ENCODE results near the gene DYNLT2. TPM values are rescaled to one million over a fixed set of nuclear protein-coding genes. Genes with fewer than 3 reads are reported as not detected.

Gene DYNLT2
- total RNA-seq, 1 donor from 2014 or later: 0.62 TPM

DNA sequence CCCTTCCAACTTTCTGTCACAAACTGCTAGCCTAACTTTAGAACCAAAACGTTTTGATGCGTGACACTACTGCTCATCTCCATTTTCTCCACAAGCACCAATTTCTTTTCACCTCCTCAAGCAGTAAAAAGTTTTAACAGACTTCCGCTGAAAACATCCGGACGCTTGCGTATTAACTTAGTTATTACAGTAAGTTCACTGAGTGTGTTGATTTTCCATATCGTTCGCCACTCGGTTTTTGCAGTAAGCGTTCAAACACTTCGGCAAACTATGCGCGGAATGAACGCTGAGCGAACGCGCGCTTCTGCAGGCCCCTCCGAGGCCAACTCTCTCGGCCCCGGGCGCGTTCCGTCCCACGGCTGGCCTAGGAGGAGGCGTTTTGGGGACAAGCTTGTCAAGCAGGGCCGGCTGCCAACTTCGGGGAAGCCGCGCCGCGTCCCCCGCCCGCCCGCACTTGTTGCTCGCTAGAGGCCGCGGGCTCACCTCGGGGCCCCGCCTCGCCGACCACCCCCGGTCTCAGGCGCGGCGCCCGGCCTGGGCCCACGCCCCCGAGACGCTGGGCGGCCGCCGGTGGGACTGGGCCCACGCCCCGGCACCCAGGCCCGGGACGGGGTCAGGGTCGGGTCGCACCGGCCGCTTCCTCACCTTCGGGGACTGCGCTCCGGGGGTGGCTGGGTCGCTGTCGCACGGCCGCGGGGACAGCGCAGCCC, 28.0 kb downstream of the DYNLT2 start:
- TF ChIP-seq, protein P1, sequence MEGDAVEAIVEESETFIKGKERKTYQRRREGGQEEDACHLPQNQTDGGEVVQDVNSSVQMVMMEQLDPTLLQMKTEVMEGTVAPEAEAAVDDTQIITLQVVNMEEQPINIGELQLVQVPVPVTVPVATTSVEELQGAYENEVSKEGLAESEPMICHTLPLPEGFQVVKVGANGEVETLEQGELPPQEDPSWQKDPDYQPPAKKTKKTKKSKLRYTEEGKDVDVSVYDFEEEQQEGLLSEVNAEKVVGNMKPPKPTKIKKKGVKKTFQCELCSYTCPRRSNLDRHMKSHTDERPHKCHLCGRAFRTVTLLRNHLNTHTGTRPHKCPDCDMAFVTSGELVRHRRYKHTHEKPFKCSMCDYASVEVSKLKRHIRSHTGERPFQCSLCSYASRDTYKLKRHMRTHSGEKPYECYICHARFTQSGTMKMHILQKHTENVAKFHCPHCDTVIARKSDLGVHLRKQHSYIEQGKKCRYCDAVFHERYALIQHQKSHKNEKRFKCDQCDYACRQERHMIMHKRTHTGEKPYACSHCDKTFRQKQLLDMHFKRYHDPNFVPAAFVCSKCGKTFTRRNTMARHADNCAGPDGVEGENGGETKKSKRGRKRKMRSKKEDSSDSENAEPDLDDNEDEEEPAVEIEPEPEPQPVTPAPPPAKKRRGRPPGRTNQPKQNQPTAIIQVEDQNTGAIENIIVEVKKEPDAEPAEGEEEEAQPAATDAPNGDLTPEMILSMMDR (IDR thresholded peaks at IDR 0.05; ENCODE audit: unreplicated experiment): no peak
- Mint-ChIP-seq H3K4me1 (ENCODE audit: unreplicated experiment) (peaks cover 25% of the 10 kb centered on the region), H3K27me3 (ENCODE audit: unreplicated experiment) (peaks cover 8% of the 10 kb centered on the region), H3K27ac (ENCODE audit: unreplicated experiment) (peak overlapping the region; percentile 2), H3K36me3 (ENCODE audit: low read depth, unreplicated experiment) (peaks cover 5% of the 10 kb centered on the region), H3K9me3 (ENCODE audit: unreplicated experiment) (no peaks in the 10 kb centered on the region), H3K4me3 (ENCODE audit: unreplicated experiment) (peak overlapping the region; percentile 93)
- peak; percentile 50 for DNase-seq (ENCODE audit: low spot score)

DNA sequence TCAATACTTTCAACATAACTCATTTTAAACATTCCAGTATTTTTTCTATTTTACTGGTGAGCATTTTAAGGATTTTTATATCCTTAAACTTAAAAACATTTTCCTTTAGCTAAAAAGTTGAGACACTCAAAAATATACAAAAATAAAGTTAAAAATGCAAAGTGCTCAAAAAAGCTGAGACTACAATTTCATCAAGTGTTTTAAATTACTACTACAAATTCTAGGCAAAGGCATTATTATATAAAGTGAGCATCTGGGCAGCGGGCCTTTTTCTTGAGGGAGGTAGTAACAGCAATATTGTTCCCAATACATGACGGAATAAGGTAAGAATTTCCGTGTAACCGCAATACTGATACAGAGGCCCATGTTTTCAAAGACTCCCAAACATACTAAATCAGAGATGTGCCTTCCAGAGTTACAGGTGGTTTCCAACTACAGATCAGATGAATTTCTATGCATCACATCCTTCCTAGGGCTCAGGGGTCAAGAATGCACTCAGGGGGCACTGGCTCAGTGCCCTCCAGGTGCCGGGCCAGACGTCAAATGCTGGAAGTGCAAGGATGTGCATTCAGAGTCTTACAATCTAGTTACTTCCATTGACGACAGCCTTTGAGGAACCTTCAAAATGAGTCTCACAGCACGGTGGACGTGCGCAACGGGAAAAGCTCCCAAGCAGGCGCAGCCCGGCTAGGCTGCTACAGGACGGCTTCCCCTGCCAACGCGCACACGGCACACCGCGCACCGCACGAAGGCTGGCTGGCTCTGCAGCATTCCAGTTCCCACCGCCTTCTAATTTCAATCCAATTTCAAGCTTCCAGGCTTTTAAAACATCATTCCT, 28.8 kb downstream of the DYNLT2 start:
- peaks cover 5% of the 10 kb centered on the region for H3K36me3 Mint-ChIP-seq (ENCODE audit: low read depth, unreplicated experiment)
- H3K4me1 Mint-ChIP-seq (ENCODE audit: unreplicated experiment): peaks cover 19% of the 10 kb centered on the region
- H3K27me3 Mint-ChIP-seq (ENCODE audit: unreplicated experiment): peaks cover 8% of the 10 kb centered on the region
- TF ChIP-seq, protein P1 (IDR thresholded peaks at IDR 0.05; ENCODE audit: unreplicated experiment): no peak
- no peaks in the 10 kb centered on the region for H3K9me3 Mint-ChIP-seq (ENCODE audit: unreplicated experiment)
- peak; percentile 42 for DNase-seq (ENCODE audit: low spot score)
- peak overlapping the region; percentile 93 for H3K4me3 Mint-ChIP-seq (ENCODE audit: unreplicated experiment)
- peak overlapping the region; percentile 2 for H3K27ac Mint-ChIP-seq (ENCODE audit: unreplicated experiment)

- peaks cover 8% of the 10 kb centered on the region for H3K4me1 Mint-ChIP-seq (ENCODE audit: unreplicated experiment)
- DNase-seq (ENCODE audit: low spot score): no peak
- no peak overlapping the region for H3K27ac Mint-ChIP-seq (ENCODE audit: unreplicated experiment)
- peaks cover 6% of the 10 kb centered on the region for H3K27me3 Mint-ChIP-seq (ENCODE audit: unreplicated experiment)
- TF ChIP-seq, protein P1 (IDR thresholded peaks at IDR 0.05; ENCODE audit: unreplicated experiment): no peak
- H3K4me3 Mint-ChIP-seq (ENCODE audit: unreplicated experiment): no peak overlapping the region
- peaks cover 4% of the 10 kb centered on the region for H3K36me3 Mint-ChIP-seq (ENCODE audit: low read depth, unreplicated experiment)
- no peaks in the 10 kb centered on the region for H3K9me3 Mint-ChIP-seq (ENCODE audit: unreplicated experiment)
Measured at GRCh38 chr6:169720207-169720855, 31.0 kb downstream of the DYNLT2 start.

DNA sequence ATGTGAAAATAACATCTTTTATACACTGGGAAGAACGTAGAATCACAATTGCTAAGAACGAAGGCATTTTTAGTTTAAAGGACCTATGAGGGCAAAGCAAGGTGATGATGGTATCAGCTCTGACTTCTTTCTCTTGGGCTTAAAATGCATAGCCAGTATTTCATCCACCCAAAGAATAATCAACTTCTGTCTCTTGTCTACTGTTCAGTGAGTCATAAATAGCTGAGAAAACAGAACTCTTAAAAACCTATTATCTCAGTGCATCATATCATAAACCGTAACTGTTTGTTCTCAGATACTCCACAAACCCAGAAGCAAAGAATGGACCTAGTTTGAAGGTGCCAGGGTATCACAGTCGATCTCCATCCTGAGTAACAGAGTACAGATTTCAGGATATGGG, 32.3 kb downstream of the DYNLT2 start:
- Mint-ChIP-seq H3K27me3 (ENCODE audit: unreplicated experiment) (peaks cover 2% of the 10 kb centered on the region), H3K4me1 (ENCODE audit: unreplicated experiment) (peaks cover 4% of the 10 kb centered on the region), H3K9me3 (ENCODE audit: unreplicated experiment) (no peaks in the 10 kb centered on the region), H3K4me3 (ENCODE audit: unreplicated experiment) (no peak overlapping the region), H3K36me3 (ENCODE audit: low read depth, unreplicated experiment) (peaks cover 5% of the 10 kb centered on the region), H3K27ac (ENCODE audit: unreplicated experiment) (no peak overlapping the region)
- DNase-seq (ENCODE audit: low spot score): no peak
- TF ChIP-seq, protein P1 (IDR thresholded peaks at IDR 0.05; ENCODE audit: unreplicated experiment): no peak
